Esophagus muscularis mucosa (tissue), 4 donors: ENCODE data around the gene NGEF. TPM values are rescaled to one million over a fixed set of nuclear protein-coding genes. Genes with fewer than 3 reads are reported as not detected.

Experiments used
- DNase-seq: peaks from one replicate; pipeline ENCODE4 v3.0.0-alpha.2; 2017; ENCODE audit errors: extremely low spot score
- H3K27ac ChIP-seq, 4 donors: fragments of 200-600 bp; sonication (generic); replicated peaks in 1 of 4; 1 replicate in 3 of 4; 2 replicates in 1 of 4; pipeline ENCODE4 v1.5.1; 2016 to 2019; ENCODE audit warnings: mild to moderate bottlenecking in 1 of 4
- H3K27me3 ChIP-seq, 4 donors: fragments of 200-600 bp; sonication (generic); one replicate each; pipeline versions ENCODE4 v1.5.1 to v1.6.0; 2016 to 2019
- H3K36me3 ChIP-seq, 4 donors: fragments of 200-600 bp; sonication (generic); one replicate each; pipeline ENCODE4 v1.5.1; 2016 to 2019
- H3K4me1 ChIP-seq, 4 donors: fragments of 200-600 bp; sonication (generic); one replicate each; pipeline ENCODE4 v1.5.1; 2016 to 2019
- H3K4me3 ChIP-seq, 4 donors: fragments of 200-600 bp; sonication (generic); 1 replicate in 2 of 4; 2 replicates in 2 of 4; pipeline ENCODE4 v1.5.1; 2016 to 2019; ENCODE audit warnings: mild to moderate bottlenecking in 4 of 4, moderate library complexity in 1 of 4
- H3K9me3 ChIP-seq, 4 donors: fragments of 200-600 bp; sonication (generic); 1 replicate in 3 of 4; 2 replicates in 1 of 4; pipeline ENCODE4 v1.5.1; 2016 to 2019
- EP300 ChIP-seq: sonication (generic); formaldehyde crosslinking; IDR thresholded peaks from one replicate; pipeline ENCODE4 v1.6.1; 2017; ENCODE audit warnings: antibody characterized with exemption
- POLR2A ChIP-seq: fragments of 450-650 bp; IDR thresholded peaks from one replicate; pipeline ENCODE4 v1.6.1; 2017; ENCODE audit warnings: antibody characterized with exemption, moderate library complexity, mild to moderate bottlenecking, low read depth
- POLR2AphosphoS5 ChIP-seq, 2 donors: sonication (generic); formaldehyde crosslinking; IDR thresholded peaks; one replicate each; pipeline ENCODE4 v1.6.1; 2017; ENCODE audit warnings: antibody characterized with exemption in 2 of 2
- WGBS: methylation state at CpG from one replicate; pipeline ENCODE4 v1.1.5; 2018; 5-methylcytosine and 5-hydroxymethylcytosine counted together
- intact Hi-C: fragments of 100-400 bp; cut with DNase I; formaldehyde crosslinking; loops from one replicate; pipeline ENCODE4 v1.15.1; 2023
- total RNA-seq, 4 donors: library from RNA; depleted of rRNA; stranded (reverse); fragments of >200 nt; gene quantifications; one replicate each; pipeline versions ENCODE4 v1.1.0 to v1.2.1, GENCODE V29; 2016
- TF ChIP-seq, protein P1 (sequence below), 3 experiments: fragments of 200-600 bp in 2 of 3; fragments of 450-650 bp in 1 of 3; sonication (generic) in 2 of 3; IDR thresholded peaks; one replicate each; pipeline ENCODE4 v1.5.1; 2017 to 2019; ENCODE audit warnings: antibody characterized with exemption in 3 of 3, mild to moderate bottlenecking in 2 of 3, moderate library complexity in 1 of 3

The NGEF gene
- total RNA-seq, 4 donors from 2014 or later, result 0.33 to 0.98 (median 0.52) TPM; not detected in 1

DNA sequence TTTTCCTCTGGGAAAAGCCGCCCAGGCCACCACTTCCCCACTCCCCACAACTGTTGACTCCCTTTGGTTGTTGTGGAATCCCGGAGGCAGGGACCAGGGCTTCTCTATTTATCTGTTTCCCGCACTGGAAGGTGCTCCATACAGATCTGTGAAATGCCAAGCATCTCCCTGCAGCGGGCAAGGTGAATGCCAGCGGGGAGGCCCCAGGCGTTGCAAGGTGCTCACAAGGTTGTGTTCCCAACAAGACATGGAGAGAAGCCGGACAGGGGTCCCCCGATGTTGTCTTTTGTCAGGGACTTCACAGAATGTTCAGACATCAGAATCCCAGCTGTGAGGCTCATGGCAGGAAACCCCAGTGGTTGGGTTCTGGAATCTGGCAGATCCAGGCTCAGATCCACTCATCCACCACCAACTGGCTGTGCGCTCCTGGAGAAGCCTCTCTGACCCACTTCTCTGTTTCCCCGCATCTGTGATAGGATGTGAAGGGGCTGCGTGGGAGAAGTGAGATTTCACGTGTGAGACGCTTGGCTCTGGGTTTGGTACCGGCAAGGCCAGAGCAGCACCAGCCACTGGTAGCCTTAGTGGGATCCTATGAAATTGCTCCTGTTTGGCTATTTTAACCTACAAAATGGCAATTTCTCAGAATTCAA is 10.8 kb upstream of the NGEF start:
- 89% methylated on average over 11 of the region's 14 CpGs for WGBS
- intact Hi-C loops, result no loop called here

DNA sequence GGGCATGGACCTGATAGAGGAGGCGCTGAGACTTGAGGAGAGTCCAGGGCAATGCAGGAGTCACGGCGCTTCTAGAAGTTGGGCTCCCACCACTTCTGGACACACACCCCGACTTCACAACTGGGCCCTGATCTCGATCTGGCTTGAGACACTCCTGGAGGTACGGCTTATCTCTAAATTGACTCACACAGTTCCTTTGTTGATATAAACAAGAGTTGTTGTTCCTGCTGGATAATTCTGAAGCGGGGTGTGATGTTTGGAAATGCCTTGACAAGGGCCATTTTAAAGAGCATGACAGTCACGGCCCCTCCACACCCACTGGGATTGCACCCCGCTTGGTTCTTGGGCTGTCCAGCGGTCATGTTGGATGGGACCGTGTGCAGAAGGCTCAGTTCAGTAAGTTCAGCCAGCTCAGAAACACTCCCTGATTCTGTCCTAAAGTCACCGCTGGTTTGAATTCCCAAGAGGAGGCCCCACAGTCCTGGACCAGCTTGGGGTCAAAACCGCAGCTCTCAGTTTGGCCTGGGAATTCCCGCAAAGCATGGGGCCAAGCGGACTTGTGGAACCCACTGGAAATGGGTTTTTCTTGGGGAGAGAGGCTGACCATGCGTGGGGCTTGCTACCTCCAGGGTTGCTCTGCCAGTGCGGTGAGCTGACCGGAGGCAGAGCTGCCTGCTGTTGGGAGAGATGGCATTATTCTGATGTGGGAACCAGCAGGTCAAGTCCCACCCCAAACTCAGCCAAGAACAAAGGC is 10.1 kb upstream of the NGEF start:
- WGBS, result 93% methylated on average over 12 of the region's 18 CpGs
- peaks cover 0 to 5% (median 2%) of the 10 kb centered on the region in 4 donors for H3K9me3 ChIP-seq
- no peaks in the 10 kb centered on the region for H3K27me3 ChIP-seq
- no peak for DNase-seq
- no peak overlapping the region for H3K27ac ChIP-seq
- TF ChIP-seq, protein P1, sequence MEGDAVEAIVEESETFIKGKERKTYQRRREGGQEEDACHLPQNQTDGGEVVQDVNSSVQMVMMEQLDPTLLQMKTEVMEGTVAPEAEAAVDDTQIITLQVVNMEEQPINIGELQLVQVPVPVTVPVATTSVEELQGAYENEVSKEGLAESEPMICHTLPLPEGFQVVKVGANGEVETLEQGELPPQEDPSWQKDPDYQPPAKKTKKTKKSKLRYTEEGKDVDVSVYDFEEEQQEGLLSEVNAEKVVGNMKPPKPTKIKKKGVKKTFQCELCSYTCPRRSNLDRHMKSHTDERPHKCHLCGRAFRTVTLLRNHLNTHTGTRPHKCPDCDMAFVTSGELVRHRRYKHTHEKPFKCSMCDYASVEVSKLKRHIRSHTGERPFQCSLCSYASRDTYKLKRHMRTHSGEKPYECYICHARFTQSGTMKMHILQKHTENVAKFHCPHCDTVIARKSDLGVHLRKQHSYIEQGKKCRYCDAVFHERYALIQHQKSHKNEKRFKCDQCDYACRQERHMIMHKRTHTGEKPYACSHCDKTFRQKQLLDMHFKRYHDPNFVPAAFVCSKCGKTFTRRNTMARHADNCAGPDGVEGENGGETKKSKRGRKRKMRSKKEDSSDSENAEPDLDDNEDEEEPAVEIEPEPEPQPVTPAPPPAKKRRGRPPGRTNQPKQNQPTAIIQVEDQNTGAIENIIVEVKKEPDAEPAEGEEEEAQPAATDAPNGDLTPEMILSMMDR (IDR thresholded peaks at IDR 0.05), result no peak
- no peak for TF ChIP-seq POLR2A
- TF ChIP-seq EP300, result no peak
- no peak for TF ChIP-seq POLR2AphosphoS5 (IDR thresholded peaks at IDR 0.05)
- no peaks in the 10 kb centered on the region for H3K4me1 ChIP-seq
- no peaks in the 10 kb centered on the region for H3K36me3 ChIP-seq
- intact Hi-C loops, result no loop called here
- H3K4me3 ChIP-seq, result no peak overlapping the region

More for the DNA sequence above, 10.8 kb upstream of the NGEF start:
- H3K4me3 ChIP-seq, result no peak overlapping the region
- TF ChIP-seq POLR2A (no peak), EP300 (no peak), POLR2AphosphoS5 (IDR thresholded peaks at IDR 0.05) (no peak)
- TF ChIP-seq, protein P1 (IDR thresholded peaks at IDR 0.05), result no peak
- H3K27ac ChIP-seq, result no peak overlapping the region
- no peak for DNase-seq
- no peaks in the 10 kb centered on the region for H3K9me3 ChIP-seq
- H3K36me3 ChIP-seq, result no peaks in the 10 kb centered on the region
- no peaks in the 10 kb centered on the region for H3K27me3 ChIP-seq
- H3K4me1 ChIP-seq, result no peaks in the 10 kb centered on the region

DNA sequence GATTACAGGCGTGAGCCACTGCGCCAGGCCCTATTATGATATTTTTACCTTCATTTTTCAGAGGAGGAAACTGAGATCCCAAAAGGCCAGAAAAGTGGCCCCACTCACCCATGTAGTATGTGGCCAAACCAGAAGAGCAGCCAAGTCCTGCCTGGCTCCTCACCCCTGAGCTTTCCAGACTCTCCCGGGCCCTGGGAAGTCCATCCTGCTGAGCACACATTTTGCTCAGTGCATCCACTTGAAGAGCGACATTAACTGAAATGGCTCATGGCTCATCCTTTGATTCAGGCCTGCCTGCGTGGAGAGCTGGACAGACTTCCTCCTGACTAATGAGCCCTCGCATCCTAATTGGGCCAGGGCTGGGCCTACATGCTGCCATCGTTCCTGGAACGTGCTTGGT is 9.5 kb upstream of the NGEF start:
- Histone ChIP-seq H3K27ac (no peak overlapping the region), H3K4me1 (no peaks in the 10 kb centered on the region), H3K36me3 (no peaks in the 10 kb centered on the region), H3K4me3 (no peak overlapping the region), H3K9me3 (peaks cover 0 to 11% (median 5%) of the 10 kb centered on the region in 4 donors), H3K27me3 (no peaks in the 10 kb centered on the region)
- WGBS, result 89% methylated on average over 7 of the region's 8 CpGs
- intact Hi-C loops, result no loop called here
- no peak for TF ChIP-seq POLR2AphosphoS5 (IDR thresholded peaks at IDR 0.05)
- TF ChIP-seq POLR2A, result no peak
- TF ChIP-seq EP300, result no peak
- TF ChIP-seq, protein P1 (IDR thresholded peaks at IDR 0.05), result no peak
- DNase-seq, result no peak

DNA sequence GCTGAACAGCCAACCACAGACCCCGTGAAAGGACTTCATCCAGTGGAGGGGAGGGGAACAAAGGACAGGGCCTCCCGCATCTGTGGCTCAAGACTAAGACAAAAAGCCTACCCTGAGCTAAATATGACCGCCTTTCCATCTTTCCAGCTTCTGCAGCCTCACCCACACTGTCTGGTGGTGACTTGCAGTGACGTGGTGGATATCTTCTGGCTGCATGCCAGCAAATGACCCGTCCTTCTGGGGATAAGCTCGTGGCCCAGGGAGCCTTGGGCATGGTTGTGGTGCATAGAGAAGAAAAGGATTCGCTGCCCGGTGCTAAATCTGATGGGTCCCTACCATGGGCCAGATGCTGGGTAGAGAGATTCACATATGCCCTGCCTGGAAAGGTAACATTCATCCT is 8.7 kb upstream of the NGEF start:
- intact Hi-C loops, result no loop called here
- Histone ChIP-seq H3K36me3 (no peaks in the 10 kb centered on the region), H3K27me3 (no peaks in the 10 kb centered on the region), H3K4me1 (no peaks in the 10 kb centered on the region), H3K4me3 (no peak overlapping the region), H3K27ac (no peak overlapping the region), H3K9me3 (peaks cover 0 to 12% (median 5%) of the 10 kb centered on the region in 4 donors)
- no peak for TF ChIP-seq POLR2AphosphoS5 (IDR thresholded peaks at IDR 0.05)
- no peak for TF ChIP-seq EP300
- TF ChIP-seq, protein P1 (IDR thresholded peaks at IDR 0.05), result no peak
- TF ChIP-seq POLR2A, result no peak
- no peak for DNase-seq
- WGBS, result 73% methylated on average over 8 of the region's 8 CpGs
